Coronary artery (tissue), 2 donors: ENCODE measurements around the gene BCAM.

Experiments
- DNase-seq: peaks from one replicate; pipeline ENCODE4 v3.0.0-alpha.2; 2017; ENCODE audit warnings: low spot score
- H3K27ac ChIP-seq, 2 donors: fragments of 200-600 bp; sonication (generic); one replicate each; pipeline ENCODE4 v1.5.1; 2016 to 2019
- H3K4me3 ChIP-seq: fragments of 200-600 bp; sonication (generic); 2 replicates; pipeline ENCODE4 v1.5.1; 2016; ENCODE audit warnings: mild to moderate bottlenecking, moderate library complexity
- TF ChIP-seq, protein P1 (sequence below): fragments of 200-600 bp; sonication (generic); IDR thresholded peaks from one replicate; pipeline ENCODE4 v1.5.1; 2019; ENCODE audit warnings: antibody characterized with exemption

BCAM gene

GRCh38 chr19:44807162-44807561 lies 1.7 kb upstream of the BCAM start:
- Histone ChIP-seq H3K27ac (peak overlapping the region in 1 of 2 donors; percentile 91), H3K4me3 (no peak overlapping the region)
- TF ChIP-seq, protein P1, sequence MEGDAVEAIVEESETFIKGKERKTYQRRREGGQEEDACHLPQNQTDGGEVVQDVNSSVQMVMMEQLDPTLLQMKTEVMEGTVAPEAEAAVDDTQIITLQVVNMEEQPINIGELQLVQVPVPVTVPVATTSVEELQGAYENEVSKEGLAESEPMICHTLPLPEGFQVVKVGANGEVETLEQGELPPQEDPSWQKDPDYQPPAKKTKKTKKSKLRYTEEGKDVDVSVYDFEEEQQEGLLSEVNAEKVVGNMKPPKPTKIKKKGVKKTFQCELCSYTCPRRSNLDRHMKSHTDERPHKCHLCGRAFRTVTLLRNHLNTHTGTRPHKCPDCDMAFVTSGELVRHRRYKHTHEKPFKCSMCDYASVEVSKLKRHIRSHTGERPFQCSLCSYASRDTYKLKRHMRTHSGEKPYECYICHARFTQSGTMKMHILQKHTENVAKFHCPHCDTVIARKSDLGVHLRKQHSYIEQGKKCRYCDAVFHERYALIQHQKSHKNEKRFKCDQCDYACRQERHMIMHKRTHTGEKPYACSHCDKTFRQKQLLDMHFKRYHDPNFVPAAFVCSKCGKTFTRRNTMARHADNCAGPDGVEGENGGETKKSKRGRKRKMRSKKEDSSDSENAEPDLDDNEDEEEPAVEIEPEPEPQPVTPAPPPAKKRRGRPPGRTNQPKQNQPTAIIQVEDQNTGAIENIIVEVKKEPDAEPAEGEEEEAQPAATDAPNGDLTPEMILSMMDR: no peak
- DNase-seq: no peak

DNA sequence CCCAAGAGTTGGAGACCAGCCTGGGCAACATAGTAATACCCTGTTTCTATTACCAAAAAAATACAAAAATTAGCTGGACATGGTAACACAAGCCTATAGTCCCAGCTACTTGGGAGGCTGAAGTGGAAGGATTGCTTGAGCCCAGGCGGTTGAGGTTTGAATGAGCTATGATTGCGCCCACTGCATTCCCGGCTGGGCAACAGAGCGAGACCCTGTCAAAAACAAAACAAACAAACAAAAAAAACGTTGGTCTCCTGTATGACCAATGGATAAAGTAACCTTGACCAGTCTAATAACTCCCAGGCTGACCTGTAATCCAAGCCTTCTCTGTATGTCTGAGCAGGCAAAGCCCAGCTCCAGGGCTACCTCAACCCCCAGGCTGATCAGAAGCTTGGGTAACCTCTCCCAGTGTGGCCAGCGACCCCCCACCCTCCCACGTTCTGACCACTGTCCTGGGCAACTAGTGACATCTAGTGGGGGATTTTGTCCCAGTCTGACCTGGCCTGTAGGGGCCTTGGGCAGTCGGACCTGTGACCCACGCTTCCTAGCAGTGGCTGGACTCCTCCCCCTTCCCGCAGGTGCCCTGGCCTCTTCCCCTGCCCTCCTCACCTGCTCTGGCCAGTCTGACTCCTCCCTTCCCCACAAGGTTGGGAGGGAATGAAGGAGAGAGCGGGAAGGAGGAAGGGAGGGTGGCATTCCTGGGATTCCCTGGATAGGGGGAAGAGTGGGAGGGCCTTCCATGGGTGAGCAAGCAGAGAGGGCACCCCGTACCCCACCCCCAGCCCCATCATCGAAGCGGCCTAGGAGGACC lies 1.0 kb upstream of the BCAM start:
- TF ChIP-seq, protein P1: no peak
- Histone ChIP-seq H3K27ac (peak overlapping the region; percentile 58 to 91), H3K4me3 (peak overlapping the region; percentile 87)
- DNase-seq: no peak

DNA sequence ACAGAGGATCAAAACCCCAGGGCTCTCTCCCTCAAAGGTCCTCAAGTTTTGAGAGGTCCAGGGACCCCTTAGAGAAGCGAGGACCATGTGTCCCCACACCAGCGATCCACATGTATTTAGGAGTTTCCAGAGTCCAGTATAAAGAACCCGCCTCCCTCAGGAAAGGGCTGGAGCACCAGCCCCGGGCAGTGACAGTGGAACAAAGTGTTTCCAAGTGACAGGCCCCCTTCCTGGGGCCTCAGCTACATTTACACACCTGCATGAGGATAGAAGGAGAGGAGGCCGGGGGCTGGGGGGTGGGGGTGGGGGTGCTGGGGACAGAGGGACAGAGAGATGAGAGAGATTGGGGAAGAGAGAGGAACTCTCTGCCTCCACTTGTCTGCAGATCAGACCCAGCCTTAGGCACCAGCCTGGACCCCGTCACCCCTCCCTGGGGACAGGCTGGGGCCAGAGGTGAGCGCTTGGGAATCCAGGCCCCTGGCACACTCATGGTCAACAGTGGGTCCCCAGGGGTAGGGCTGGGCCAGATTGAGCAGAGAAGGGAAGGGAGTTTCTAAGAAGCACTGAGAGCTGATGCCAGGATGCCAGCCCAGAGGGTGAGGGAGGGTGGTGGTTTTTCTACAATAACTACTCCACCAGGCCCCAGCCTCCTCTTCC lies 802 bp downstream of the BCAM start:
- DNase-seq: peak; percentile 91
- peak overlapping the region; percentile 58 to 91 for H3K27ac ChIP-seq
- TF ChIP-seq, protein P1: no peak
- peak overlapping the region; percentile 87 for H3K4me3 ChIP-seq

DNA sequence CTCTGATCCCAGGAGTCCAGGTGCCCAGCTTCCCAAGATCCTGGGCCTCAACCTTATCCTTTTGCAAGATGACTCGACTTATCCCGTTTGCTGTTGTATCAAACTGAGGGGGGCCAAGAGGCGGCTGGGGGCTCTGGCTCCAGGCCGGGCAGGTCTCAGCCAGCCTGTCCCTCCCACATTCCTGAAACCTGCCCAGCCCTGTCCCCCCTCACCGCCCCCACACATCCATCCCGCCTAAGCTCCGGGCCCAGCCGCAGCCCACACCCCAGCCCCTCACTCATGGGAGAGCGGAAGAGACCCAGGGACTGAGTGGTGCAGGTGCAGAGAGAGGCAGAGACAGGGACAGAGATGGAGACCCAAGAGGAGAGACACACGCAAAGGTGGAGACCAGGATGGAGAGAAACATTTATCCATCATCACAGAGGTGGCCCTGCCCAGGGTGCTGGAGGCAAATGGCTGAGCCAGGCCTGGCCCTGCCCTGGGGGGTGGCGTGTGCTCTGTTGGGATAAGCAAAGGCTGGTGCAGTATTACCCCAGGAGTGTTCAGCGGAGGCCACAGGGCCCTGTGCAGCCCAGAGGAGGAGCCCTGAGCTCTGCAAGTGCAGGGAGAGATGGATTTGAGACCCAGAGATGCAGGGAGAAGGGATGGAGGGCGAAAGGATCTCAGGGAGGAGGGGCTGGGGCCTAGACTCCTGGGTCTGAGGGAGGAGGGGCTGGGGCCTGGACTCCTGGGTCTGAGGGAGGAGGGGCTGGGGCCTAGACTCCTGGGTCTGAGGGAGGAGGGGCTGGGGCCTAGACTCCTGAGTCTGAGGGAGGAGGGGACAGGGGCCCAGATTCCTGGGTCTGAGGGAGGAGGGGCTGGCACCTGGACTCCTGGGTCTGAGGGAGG lies 1.6 kb downstream of the BCAM start:
- TF ChIP-seq, protein P1: no peak
- peak overlapping the region; percentile 58 to 91 for H3K27ac ChIP-seq

DNA sequence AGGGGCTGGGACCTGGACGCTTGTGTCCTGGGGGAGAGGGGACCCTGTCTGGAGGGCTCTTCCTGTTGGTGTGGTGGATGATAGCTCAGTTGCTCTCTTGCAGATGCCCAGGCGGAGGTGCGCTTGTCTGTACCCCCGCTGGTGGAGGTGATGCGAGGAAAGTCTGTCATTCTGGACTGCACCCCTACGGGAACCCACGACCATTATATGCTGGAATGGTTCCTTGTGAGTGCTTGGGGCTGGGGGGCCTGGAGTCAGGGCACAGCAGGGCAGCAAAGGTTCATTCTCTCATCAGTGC lies 2.2 kb downstream of the BCAM start:
- DNase-seq: no peak
- H3K27ac ChIP-seq: peak overlapping the region in 1 of 2 donors; percentile 91
- TF ChIP-seq, protein P1: no peak
- peak overlapping the region; percentile 31 for H3K4me3 ChIP-seq

More for the DNA sequence above, 1.6 kb downstream of the BCAM start:
- no peak for DNase-seq
- H3K4me3 ChIP-seq: peak overlapping the region; percentile 87

- no peak for DNase-seq
- TF ChIP-seq, protein P1: no peak
- Histone ChIP-seq H3K4me3 (no peak overlapping the region), H3K27ac (no peak overlapping the region)
Observed at GRCh38 chr19:44812142-44812718, 3.3 kb downstream of the BCAM start.
